Measurements from ENCODE around the gene METTL14.

Gene METTL14

DNA sequence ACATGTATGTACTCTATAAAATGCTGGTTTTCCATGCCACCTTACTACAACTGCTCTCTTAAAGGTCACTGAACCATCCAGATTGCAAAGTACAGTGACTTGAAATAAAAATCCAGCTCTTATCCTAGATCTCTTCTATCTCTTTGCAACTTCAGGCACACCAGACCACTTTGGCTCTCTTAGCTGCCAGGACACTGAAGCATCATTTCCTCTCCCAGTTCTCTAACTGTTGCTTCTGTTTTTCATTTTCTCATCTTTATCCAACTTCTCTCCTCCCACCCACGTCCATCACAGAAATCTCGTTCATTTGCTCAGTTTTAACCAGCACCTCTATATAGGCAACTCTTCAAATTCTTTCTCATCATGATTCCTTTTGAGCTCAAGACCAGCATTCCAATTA, 74.3 kb downstream of the METTL14 start:
- DNase-seq (ENCODE audit: low read depth in 2 of 2): no peak

DNA sequence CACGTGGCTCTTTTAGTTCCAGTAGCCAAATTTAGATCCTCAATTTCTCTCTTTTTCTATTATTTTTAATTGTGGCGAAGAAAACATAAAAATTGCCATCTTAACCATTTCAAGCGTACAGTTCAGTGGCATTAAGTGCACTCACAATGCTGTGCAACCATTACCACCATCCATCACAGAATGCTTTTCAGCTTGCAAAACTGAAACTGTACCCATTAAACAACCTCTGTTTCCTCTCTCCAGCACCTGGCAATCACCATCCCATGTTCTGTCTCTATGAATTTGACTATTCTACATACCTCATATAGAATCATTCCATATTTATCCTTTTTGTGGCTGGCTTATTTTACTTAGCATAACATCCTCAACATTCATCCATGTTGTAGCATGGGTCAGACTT, 74.9 kb downstream of the METTL14 start:
- no peak for DNase-seq (ENCODE audit: low read depth in 2 of 2)

DNA sequence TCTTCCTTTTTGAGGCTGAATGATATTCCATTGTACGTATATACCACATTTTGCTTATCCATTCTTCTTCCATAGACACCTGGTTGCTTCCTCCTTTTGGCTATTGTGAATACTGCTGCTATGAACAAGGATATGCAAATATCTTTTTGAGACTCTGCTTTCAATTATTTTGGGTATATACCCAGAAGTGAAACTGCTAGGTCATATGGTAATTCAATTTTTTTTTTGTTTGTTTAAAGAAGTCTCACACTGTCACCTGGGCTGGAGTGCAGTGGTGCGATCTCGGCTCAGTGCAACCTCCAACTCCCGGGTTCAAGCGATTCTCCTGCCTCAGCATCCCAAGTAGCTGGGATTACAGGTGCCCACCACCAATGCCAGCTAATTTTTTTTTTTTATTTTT, 75.3 kb downstream of the METTL14 start:
- DNase-seq (ENCODE audit: low read depth in 2 of 2): no peak

DNA sequence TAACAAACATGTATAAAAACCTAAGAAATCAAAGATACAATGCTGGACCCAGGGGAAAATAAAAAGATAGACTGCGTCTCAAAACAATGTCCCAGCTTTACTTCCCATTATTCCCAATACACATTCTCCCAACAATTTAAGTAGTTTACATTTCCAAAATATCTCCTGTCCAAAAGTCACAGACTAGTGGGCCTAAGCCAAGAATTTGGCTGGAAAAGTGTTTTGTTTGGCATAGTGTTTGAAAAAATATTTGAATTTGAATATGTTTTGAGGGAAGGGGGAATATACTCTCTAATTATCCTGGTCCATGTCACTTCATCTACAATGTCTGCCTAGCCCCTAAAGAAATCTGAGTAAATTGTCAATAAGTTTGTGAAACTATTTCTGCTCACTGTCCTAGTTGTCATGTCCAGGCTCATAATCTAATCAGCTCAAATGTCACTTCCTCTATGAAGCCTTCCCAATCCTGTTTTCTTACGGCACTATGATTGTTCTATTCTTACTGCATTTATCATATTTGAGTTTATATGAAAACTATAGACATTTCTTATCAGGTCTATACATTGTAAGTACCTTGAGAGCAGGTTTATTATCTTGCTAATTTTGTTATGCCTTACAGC, 76.3 kb downstream of the METTL14 start:
- no peak for DNase-seq (ENCODE audit: low read depth in 2 of 2)

DNA sequence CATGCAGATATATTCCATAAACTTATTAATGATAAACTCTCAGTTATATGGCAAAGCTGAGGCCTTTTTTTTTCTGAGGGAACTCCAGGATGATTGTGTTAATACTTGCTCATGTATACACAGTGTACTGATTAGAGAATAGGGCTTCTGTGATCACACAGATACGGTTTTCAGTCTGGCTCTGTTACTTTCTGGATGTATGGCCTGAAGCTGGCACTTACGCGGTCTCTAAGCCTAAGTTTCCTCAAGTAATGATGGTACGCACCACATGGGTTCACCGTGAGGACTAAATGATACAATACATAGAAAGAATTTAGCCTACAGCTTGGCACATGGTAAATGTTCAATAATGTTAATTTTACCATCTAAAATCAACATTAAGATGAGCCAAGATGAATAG, 77.0 kb downstream of the METTL14 start:
- no peak for DNase-seq (ENCODE audit: low read depth in 2 of 2)

- peak; percentile 69 to 70 for DNase-seq (ENCODE audit: low read depth in 2 of 2)
Measured at GRCh38 chr4:118762730-118763477, 77.7 kb downstream of the METTL14 start.
